Neural cell (in vitro differentiated cells): ENCODE measurements around the gene NUDCD3. TPM values are rescaled to one million over a fixed set of nuclear protein-coding genes. Genes with fewer than 3 reads are reported as not detected.

Experiments
- H2AFZ ChIP-seq: fragments of 200-600, 300-800 bp; sonication (generic), shearing (Covaris generic); 2 replicates; pipeline ENCODE4 v1.6.0; 2014; ENCODE audit warnings: low read depth, mild to moderate bottlenecking, antibody characterized with exemption, low read length, moderate library complexity
- H3F3A ChIP-seq: fragments of 200-600 bp; shearing (Covaris generic); 2 replicates; pipeline ENCODE4 v1.6.1; 2016; ENCODE audit warnings: mild to moderate bottlenecking, moderate library complexity, mixed read lengths, antibody characterized with exemption, low read length; ENCODE audit not compliant: insufficient read depth, poor library complexity, severe bottlenecking
- H3K27ac ChIP-seq: fragments of 200-600, 300-800 bp; sonication (generic), shearing (Covaris generic); 2 replicates; pipeline ENCODE4 v1.5.1; 2014; ENCODE audit warnings: mild to moderate bottlenecking, low read length, moderate library complexity
- H3K27me3 ChIP-seq: fragments of 300-800, 200-600 bp; sonication (generic), shearing (Covaris generic); 2 replicates; pipeline ENCODE4 v1.6.0; 2014; ENCODE audit warnings: mild to moderate bottlenecking, low read depth, low read length, moderate library complexity; ENCODE audit not compliant: insufficient read depth
- H3K36me3 ChIP-seq: fragments of 300-800, 200-600 bp; sonication (generic), shearing (Covaris generic); 2 replicates; pipeline ENCODE4 v1.5.1; 2014; ENCODE audit warnings: mild to moderate bottlenecking, antibody characterized with exemption, low read length, moderate library complexity; ENCODE audit not compliant: insufficient read depth
- H3K4me2 ChIP-seq: fragments of 300-800, 200-600 bp; sonication (generic), shearing (Covaris generic); 2 replicates; pipeline ENCODE4 v1.6.0; 2014; ENCODE audit warnings: mild to moderate bottlenecking, low read length
- H3K4me3 ChIP-seq: fragments of 300-800, 200-600 bp; sonication (generic), shearing (Covaris generic); 2 replicates; pipeline ENCODE4 v1.5.1; 2014; ENCODE audit warnings: mild to moderate bottlenecking, low read length, moderate library complexity
- H3K79me2 ChIP-seq: fragments of 200-600 bp; shearing (Covaris generic); replicated peaks from 2 replicates; pipeline ENCODE4 v1.6.0; 2014; ENCODE audit warnings: mild to moderate bottlenecking, low read length, moderate library complexity; ENCODE audit not compliant: insufficient read depth
- H3K9ac ChIP-seq: fragments of 300-800, 200-600 bp; sonication (generic), shearing (Covaris generic); 2 replicates; pipeline ENCODE4 v1.6.1; 2016; ENCODE audit warnings: mild to moderate bottlenecking, low read length, mixed read lengths
- H3K9me2 ChIP-seq: fragments of 200-600 bp; shearing (Covaris generic); 2 replicates; pipeline ENCODE4 v1.6.1; 2016; ENCODE audit warnings: mild to moderate bottlenecking, low read length, mixed read lengths; ENCODE audit not compliant: insufficient read depth
- H3K9me3 ChIP-seq: fragments of 200-600, 300-800 bp; sonication (generic), shearing (Covaris generic); 2 replicates; pipeline ENCODE4 v1.6.1; 2016; ENCODE audit warnings: mild to moderate bottlenecking, mixed run types, low read length, moderate library complexity, mixed read lengths
- H4K20me1 ChIP-seq: fragments of 200-600 bp; shearing (Covaris generic); 2 replicates; pipeline ENCODE4 v1.6.1; 2016; ENCODE audit warnings: mild to moderate bottlenecking, mixed run types; ENCODE audit not compliant: insufficient read depth
- CTCF ChIP-seq: fragments of 450-650 bp; IDR thresholded peaks from 2 replicates; pipeline ENCODE4 v1.5.1; 2014; ENCODE audit warnings: antibody characterized with exemption, mild to moderate bottlenecking, moderate library complexity; ENCODE audit not compliant: poor library complexity, severe bottlenecking
- EP300 ChIP-seq: fragments of 450-650 bp; conservative IDR thresholded peaks from 2 replicates; pipeline ENCODE4 v1.6.1; 2014; ENCODE audit warnings: antibody characterized with exemption, mild to moderate bottlenecking, moderate library complexity; ENCODE audit not compliant: poor library complexity, severe bottlenecking
- EZH2 ChIP-seq: fragments of 200-600, 300-800 bp; shearing (Covaris generic), sonication (generic); IDR thresholded peaks from 2 replicates; pipeline ENCODE4 v1.6.1; 2014; ENCODE audit warnings: antibody characterized with exemption, low read length, borderline replicate concordance, mild to moderate bottlenecking; ENCODE audit not compliant: insufficient read depth, poor library complexity, severe bottlenecking
- MXI1 ChIP-seq: fragments of 450-650 bp; conservative IDR thresholded peaks from 2 replicates; pipeline ENCODE4 v1.6.1; 2014; ENCODE audit warnings: antibody characterized with exemption, mild to moderate bottlenecking; ENCODE audit not compliant: poor library complexity, severe bottlenecking
- POLR2AphosphoS5 ChIP-seq: IDR thresholded peaks from 2 replicates; pipeline ENCODE4 v1.6.1; 2012
- RAD21 ChIP-seq: fragments of 450-650 bp; conservative IDR thresholded peaks from 2 replicates; pipeline ENCODE4 v1.6.1; 2014; ENCODE audit warnings: antibody characterized with exemption, mild to moderate bottlenecking, moderate library complexity
- REST ChIP-seq: IDR thresholded peaks from 2 replicates; pipeline ENCODE4 v1.6.1; 2012; ENCODE audit warnings: borderline replicate concordance
- SMC3 ChIP-seq: fragments of 450-650 bp; conservative IDR thresholded peaks from 2 replicates; pipeline ENCODE4 v1.6.1; 2014; ENCODE audit warnings: antibody characterized with exemption, mild to moderate bottlenecking, moderate library complexity; ENCODE audit not compliant: poor library complexity
- TAF1 ChIP-seq: IDR thresholded peaks from 2 replicates; pipeline ENCODE4 v1.6.1; 2012; ENCODE audit warnings: low read depth
- polyA plus RNA-seq: library from polyadenylated mRNA; depleted of rRNA; stranded (reverse); fragments of >200 nt; gene quantifications from 2 replicates; pipeline ENCODE4 v1.2.3, GENCODE V29; 2014

Gene NUDCD3
- polyA plus RNA-seq, 1 donor from 2014 or later: 69.9 TPM

- TF ChIP-seq REST: no peak
- TF ChIP-seq CTCF: no peak
- TF ChIP-seq RAD21: no peak
- TF ChIP-seq TAF1: no peak
- TF ChIP-seq EZH2: no peak
- TF ChIP-seq MXI1: no peak
- TF ChIP-seq EP300: no peak
- no peak for TF ChIP-seq SMC3
- TF ChIP-seq POLR2AphosphoS5: no peak
- Histone ChIP-seq H3K27me3 (no peaks in the 10 kb centered on the region), H3K4me2 (no peak overlapping the region), H3K9me3 (no peaks in the 10 kb centered on the region), H3K36me3 (no peaks in the 10 kb centered on the region), H3K79me2 (no peaks in the 10 kb centered on the region), H3K4me3 (no peak overlapping the region), H3F3A (no peaks in the 10 kb centered on the region), H3K27ac (no peak overlapping the region), H4K20me1 (no peaks in the 10 kb centered on the region), H3K9me2 (no peaks in the 10 kb centered on the region), H3K9ac (no peak overlapping the region), H2AFZ (no peak overlapping the region)
Measured at GRCh38 chr7:44395067-44395466, 95.4 kb downstream of the NUDCD3 start.

GRCh38 chr7:44394636-44395035 lies 95.8 kb downstream of the NUDCD3 start:
- Histone ChIP-seq H3K9ac (no peak overlapping the region), H3F3A (no peaks in the 10 kb centered on the region), H3K4me3 (no peak overlapping the region), H3K27ac (no peak overlapping the region), H3K9me3 (no peaks in the 10 kb centered on the region), H2AFZ (no peak overlapping the region), H4K20me1 (no peaks in the 10 kb centered on the region), H3K79me2 (no peaks in the 10 kb centered on the region), H3K4me2 (no peak overlapping the region), H3K9me2 (no peaks in the 10 kb centered on the region), H3K36me3 (no peaks in the 10 kb centered on the region), H3K27me3 (no peaks in the 10 kb centered on the region)
- TF ChIP-seq REST: no peak
- no peak for TF ChIP-seq SMC3
- no peak for TF ChIP-seq RAD21
- TF ChIP-seq EP300: no peak
- no peak for TF ChIP-seq MXI1
- no peak for TF ChIP-seq POLR2AphosphoS5
- no peak for TF ChIP-seq CTCF
- no peak for TF ChIP-seq TAF1
- no peak for TF ChIP-seq EZH2
